NB4 (cell line): ENCODE results near the gene EXOSC7.

ENCODE experiments used
- DNase-seq: peaks from one replicate; pipeline ENCODE4 v3.0.0; 2010; ENCODE audit warnings: low read depth
- H3K4me3 ChIP-seq: one replicate; pipeline ENCODE4 v1.5.1; 2011; ENCODE audit warnings: mild to moderate bottlenecking, low read depth, low read length, moderate library complexity
- MYC ChIP-seq: IDR thresholded peaks from 2 replicates; pipeline ENCODE4 v1.6.1; 2011; ENCODE audit warnings: low read depth, low read length
- POLR2A ChIP-seq: IDR thresholded peaks from 2 replicates; pipeline ENCODE4 v1.6.1; 2011; ENCODE audit warnings: mild to moderate bottlenecking; ENCODE audit not compliant: insufficient read length; ENCODE audit errors: extremely low read depth
- TF ChIP-seq, protein P1 (sequence below): IDR thresholded peaks from 2 replicates; pipeline ENCODE4 v1.6.1; 2011; ENCODE audit warnings: low read depth, low read length
- TF ChIP-seq, protein P2 (sequence below): IDR thresholded peaks from one replicate; pipeline ENCODE4 v1.5.1; 2012; ENCODE audit warnings: low read depth, low read length

The EXOSC7 gene

DNA sequence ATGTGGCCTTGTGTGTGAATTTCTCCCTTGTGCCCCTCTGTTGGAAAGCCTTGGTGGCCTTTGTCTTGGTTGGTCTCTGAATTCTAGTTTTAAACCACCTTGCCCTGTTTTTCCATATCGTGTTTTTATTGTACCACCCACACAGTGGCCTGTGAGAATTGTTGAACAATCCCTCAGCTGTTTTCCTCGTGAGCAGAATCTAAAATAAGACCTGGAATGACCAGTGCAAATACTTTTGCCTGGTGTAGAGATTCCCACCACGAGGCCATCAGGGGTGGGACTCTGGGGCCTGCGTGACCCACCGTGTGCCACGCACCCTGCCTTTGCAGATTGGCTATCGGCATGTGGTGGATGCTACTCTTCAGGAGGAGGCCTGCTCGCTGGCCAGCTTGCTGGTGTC is 31.0 kb downstream of the EXOSC7 start:
- H3K4me3 ChIP-seq: no peak overlapping the region
- DNase-seq: no peak
- TF ChIP-seq, protein P1, sequence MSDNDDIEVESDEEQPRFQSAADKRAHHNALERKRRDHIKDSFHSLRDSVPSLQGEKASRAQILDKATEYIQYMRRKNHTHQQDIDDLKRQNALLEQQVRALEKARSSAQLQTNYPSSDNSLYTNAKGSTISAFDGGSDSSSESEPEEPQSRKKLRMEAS: no peak
- TF ChIP-seq, protein P2, sequence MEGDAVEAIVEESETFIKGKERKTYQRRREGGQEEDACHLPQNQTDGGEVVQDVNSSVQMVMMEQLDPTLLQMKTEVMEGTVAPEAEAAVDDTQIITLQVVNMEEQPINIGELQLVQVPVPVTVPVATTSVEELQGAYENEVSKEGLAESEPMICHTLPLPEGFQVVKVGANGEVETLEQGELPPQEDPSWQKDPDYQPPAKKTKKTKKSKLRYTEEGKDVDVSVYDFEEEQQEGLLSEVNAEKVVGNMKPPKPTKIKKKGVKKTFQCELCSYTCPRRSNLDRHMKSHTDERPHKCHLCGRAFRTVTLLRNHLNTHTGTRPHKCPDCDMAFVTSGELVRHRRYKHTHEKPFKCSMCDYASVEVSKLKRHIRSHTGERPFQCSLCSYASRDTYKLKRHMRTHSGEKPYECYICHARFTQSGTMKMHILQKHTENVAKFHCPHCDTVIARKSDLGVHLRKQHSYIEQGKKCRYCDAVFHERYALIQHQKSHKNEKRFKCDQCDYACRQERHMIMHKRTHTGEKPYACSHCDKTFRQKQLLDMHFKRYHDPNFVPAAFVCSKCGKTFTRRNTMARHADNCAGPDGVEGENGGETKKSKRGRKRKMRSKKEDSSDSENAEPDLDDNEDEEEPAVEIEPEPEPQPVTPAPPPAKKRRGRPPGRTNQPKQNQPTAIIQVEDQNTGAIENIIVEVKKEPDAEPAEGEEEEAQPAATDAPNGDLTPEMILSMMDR: no peak
- TF ChIP-seq MYC (no peak), POLR2A (no peak)

- TF ChIP-seq POLR2A (no peak), MYC (no peak)
- TF ChIP-seq, protein P2: no peak
- TF ChIP-seq, protein P1: no peak
- no peak for DNase-seq
- no peak overlapping the region for H3K4me3 ChIP-seq
Observed at GRCh38 chr3:45008117-45008516, 32.1 kb downstream of the EXOSC7 start.

DNA sequence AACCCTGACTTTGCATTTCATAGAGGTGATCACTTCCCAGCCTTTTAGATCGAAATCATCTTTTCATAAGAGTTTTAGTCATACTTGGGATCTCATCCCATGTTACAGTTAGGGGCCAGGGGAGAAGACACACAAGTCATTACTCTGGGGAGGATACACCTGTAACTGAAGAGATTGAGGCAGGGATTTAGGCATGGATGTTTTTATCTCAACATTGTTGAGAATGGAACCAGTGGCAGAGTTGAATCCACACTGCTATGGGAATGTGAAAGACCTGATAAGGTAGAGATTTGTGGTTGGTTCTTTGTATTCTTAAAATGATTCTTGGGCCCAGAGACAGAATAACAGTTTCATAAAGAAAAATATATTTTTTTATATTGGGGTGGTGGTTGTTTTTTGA is 33.8 kb downstream of the EXOSC7 start:
- no peak for DNase-seq
- H3K4me3 ChIP-seq: no peak overlapping the region
- TF ChIP-seq MYC (no peak), POLR2A (no peak)
- TF ChIP-seq, protein P2: no peak
- TF ChIP-seq, protein P1: no peak

DNA sequence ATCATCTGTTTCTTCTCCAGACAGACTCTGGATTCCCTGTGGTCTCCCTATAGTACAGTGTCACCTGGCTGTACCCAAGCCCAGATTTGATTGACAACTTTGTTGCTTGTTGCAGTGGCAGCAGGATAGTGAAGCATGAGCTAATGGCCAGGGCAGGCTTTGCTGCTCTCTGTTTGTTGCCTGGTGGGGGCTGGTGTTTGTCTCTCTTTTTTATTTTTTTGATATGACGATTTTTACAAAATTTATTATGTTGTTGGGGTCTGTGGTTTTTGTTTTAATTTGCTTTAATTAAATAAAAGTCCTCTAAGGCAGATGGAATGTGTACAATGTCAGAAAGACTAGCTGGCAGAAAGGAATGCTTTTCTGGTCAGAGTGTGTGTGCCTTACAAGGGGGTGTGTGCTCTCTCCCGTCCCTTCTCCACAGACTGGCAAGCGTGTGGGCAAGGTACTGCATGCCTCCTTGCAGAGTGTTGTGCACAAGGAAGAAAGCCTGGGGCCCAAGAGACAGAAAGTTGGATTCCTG is 34.8 kb downstream of the EXOSC7 start:
- H3K4me3 ChIP-seq: no peak overlapping the region
- TF ChIP-seq POLR2A (no peak), MYC (no peak)
- TF ChIP-seq, protein P2: no peak
- TF ChIP-seq, protein P1: no peak
- DNase-seq: no peak

GRCh38 chr3:45011756-45012508 is 35.9 kb downstream of the EXOSC7 start:
- no peak overlapping the region for H3K4me3 ChIP-seq
- TF ChIP-seq, protein P2: no peak
- TF ChIP-seq, protein P1: no peak
- TF ChIP-seq MYC (no peak), POLR2A (no peak)
- DNase-seq: no peak
